Keratinocyte (primary cell): ENCODE results near the gene NOD2.

ENCODE experiments used
- EZH2 ChIP-seq: IDR thresholded peaks from one replicate; pipeline ENCODE4 v1.6.1; 2012; ENCODE audit warnings: inconsistent platforms, mild to moderate bottlenecking, low read length, moderate library complexity
- TF ChIP-seq, protein P1 (sequence below), 3 experiments: IDR thresholded peaks in 1 of 3; conservative IDR thresholded peaks in 1 of 3; optimal IDR thresholded peaks in 1 of 3; 2 replicates in 2 of 3; 3 replicates in 1 of 3; pipeline versions ENCODE3 to v1.5.1; 2011; ENCODE audit warnings: low read length in 3 of 3, mild to moderate bottlenecking in 3 of 3, moderate library complexity in 2 of 3, control low read depth in 1 of 3, inconsistent platforms in 1 of 3; ENCODE audit not compliant: insufficient read depth in 2 of 3; ENCODE audit errors: extremely low read depth in 1 of 3

DNA sequence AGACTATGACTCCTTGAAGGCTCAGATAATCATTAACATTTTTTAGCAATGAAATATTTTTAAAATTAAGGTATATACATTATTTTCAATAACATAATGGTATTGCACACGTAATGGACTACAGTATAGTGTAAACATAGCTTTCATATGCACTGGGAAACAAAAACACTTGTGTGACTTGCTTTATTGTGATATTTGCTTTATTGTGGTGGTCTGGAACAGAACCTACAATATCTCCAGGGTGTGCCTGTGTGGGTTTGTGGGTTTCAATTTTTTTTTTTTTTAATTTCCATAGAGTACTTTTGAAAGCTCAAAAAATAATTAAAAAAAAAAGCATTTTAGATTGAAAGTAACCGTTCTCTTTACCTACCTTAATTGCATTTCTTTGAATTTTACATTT is 73.8 kb downstream of the NOD2 start:
- TF ChIP-seq, protein P1, sequence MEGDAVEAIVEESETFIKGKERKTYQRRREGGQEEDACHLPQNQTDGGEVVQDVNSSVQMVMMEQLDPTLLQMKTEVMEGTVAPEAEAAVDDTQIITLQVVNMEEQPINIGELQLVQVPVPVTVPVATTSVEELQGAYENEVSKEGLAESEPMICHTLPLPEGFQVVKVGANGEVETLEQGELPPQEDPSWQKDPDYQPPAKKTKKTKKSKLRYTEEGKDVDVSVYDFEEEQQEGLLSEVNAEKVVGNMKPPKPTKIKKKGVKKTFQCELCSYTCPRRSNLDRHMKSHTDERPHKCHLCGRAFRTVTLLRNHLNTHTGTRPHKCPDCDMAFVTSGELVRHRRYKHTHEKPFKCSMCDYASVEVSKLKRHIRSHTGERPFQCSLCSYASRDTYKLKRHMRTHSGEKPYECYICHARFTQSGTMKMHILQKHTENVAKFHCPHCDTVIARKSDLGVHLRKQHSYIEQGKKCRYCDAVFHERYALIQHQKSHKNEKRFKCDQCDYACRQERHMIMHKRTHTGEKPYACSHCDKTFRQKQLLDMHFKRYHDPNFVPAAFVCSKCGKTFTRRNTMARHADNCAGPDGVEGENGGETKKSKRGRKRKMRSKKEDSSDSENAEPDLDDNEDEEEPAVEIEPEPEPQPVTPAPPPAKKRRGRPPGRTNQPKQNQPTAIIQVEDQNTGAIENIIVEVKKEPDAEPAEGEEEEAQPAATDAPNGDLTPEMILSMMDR (optimal IDR thresholded peaks at IDR 0.05 in 1 of 3, IDR thresholded peaks at IDR 0.05 in 1 of 3, conservative IDR thresholded peaks at IDR 0.05 in 1 of 3; ENCODE audit: extremely low read depth in 1 of 3, insufficient read depth in 2 of 3, low read length in 3 of 3), result no peak
- TF ChIP-seq EZH2, result no peak
